HG03520 (cell line): ENCODE measurements around the gene IL9R.
"Not testable (repeated sequence)": the region's sequence is repeated elsewhere in the genome, so short reads cannot be mapped to it uniquely, and the experiment has no call there.

Experiments
- ATAC-seq: cut with Tn5 transposase; IDR thresholded peaks from one replicate; pipeline ENCODE4 v1.9.1; 2021; ENCODE audit warnings: mild to moderate bottlenecking, moderate library complexity; ENCODE audit not compliant: unreplicated experiment

The IL9R gene

GRCh38 chrX:155997436-155997835 is at the start of gene IL9R:
IL9R (plus strand) TSS chrX:155997696; CDS start chrX:155997760, 64 bp downstream.
- ATAC-seq: no peak

GRCh38 chrX:155949098-155949497 is 48.4 kb upstream of the IL9R start:
- ATAC-seq: no peak

- no peak for ATAC-seq
Observed at GRCh38 chrX:155951237-155951789, 46.2 kb upstream of the IL9R start.

- no peak for ATAC-seq
Observed at GRCh38 chrX:155953055-155953454, 44.4 kb upstream of the IL9R start.

GRCh38 chrX:155954793-155955192 is 42.7 kb upstream of the IL9R start:
- no peak for ATAC-seq

- no peak for ATAC-seq
Observed at GRCh38 chrX:155956099-155956498, 41.4 kb upstream of the IL9R start.

GRCh38 chrX:155956649-155957048 is 40.8 kb upstream of the IL9R start:
- ATAC-seq: no peak

GRCh38 chrX:155957843-155958242 is 39.7 kb upstream of the IL9R start:
- no peak for ATAC-seq

GRCh38 chrX:155959018-155959587 is 38.4 kb upstream of the IL9R start:
- ATAC-seq: no peak

GRCh38 chrX:155962906-155963305 is 34.6 kb upstream of the IL9R start:
- no peak for ATAC-seq

- ATAC-seq: no peak
Observed at GRCh38 chrX:155966876-155967275, 30.6 kb upstream of the IL9R start.

GRCh38 chrX:155967653-155968325 is 29.7 kb upstream of the IL9R start:
- no peak for ATAC-seq

GRCh38 chrX:155968326-155968661 is 29.2 kb upstream of the IL9R start:
- ATAC-seq: no peak

GRCh38 chrX:155968791-155969190 is 28.7 kb upstream of the IL9R start:
- no peak for ATAC-seq

- ATAC-seq: not testable (repeated sequence)
Observed at GRCh38 chrX:155971658-155972057, 25.8 kb upstream of the IL9R start.

- not testable (repeated sequence) for ATAC-seq
Observed at GRCh38 chrX:155972241-155972640, 25.3 kb upstream of the IL9R start.

GRCh38 chrX:155983326-155983725 is 14.2 kb upstream of the IL9R start:
- ATAC-seq: no peak

GRCh38 chrX:155985208-155985607 is 12.3 kb upstream of the IL9R start:
- ATAC-seq: no peak

- ATAC-seq: not testable (repeated sequence)
Observed at GRCh38 chrX:155986995-155987394, 10.5 kb upstream of the IL9R start.

- ATAC-seq: no peak
Observed at GRCh38 chrX:155988859-155989258, 8.6 kb upstream of the IL9R start.

- no peak for ATAC-seq
Observed at GRCh38 chrX:155993421-155993820, 4.1 kb upstream of the IL9R start.

- ATAC-seq: no peak
Observed at GRCh38 chrX:155995321-155995875, 2.1 kb upstream of the IL9R start.
